ENCODE measurements around the gene CASS4.

The CASS4 gene

DNA sequence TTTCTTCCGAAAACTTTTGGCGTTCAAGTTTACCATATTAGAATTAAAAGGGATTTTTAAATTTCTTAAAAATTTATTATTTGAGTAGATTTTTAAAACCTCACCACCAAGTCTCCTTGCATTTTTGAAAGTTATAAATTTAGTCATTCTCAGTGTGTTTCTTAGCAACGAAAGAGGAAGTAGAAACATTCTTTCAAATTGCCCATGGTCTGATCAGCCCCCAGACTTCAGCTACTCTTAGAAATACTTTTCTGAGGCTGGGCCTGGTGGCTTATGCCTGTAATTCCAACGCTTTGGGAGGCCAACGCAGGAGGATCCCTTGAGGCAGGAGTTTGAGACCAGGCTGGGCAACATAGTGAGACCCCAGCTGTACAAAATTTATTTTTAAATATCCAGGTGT, 41.3 kb downstream of the CASS4 start:
- no peaks in the 10 kb centered on the region for H3K9me3 Mint-ChIP-seq
- DNase-seq (ENCODE audit: low spot score): no peak
- peaks cover 16% of the 10 kb centered on the region for H3K36me3 Mint-ChIP-seq (ENCODE audit: low read depth)
- peaks cover 17% of the 10 kb centered on the region for H3K4me1 Mint-ChIP-seq (ENCODE audit: low read depth)
- peak overlapping the region; percentile 45 for H3K27ac Mint-ChIP-seq
- H3K4me3 Mint-ChIP-seq: no peak overlapping the region
- H3K27me3 Mint-ChIP-seq (ENCODE audit: low read depth): no peaks in the 10 kb centered on the region

DNA sequence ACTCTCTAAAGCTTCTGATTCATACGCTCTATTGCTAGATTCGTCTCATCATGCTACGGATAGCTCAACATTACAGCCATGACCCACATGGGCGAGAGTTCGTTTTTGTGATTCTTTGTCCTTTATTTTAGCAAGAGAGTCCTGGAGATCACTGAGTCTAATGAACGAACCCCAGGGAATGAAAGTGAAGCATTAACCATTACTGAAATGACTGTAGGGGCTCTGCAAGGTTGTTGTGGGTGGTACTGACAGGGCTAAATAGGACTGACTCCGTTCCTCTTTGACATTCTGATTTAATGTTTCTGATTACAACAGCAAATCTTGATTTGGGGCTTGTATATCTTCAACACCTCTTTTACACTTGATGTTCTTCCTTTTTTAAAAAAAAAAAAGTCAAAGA, 42.7 kb downstream of the CASS4 start:
- DNase-seq (ENCODE audit: low spot score): no peak
- Mint-ChIP-seq H3K4me1 (ENCODE audit: low read depth) (peaks cover 20% of the 10 kb centered on the region), H3K27me3 (ENCODE audit: low read depth) (no peaks in the 10 kb centered on the region), H3K36me3 (ENCODE audit: low read depth) (peaks cover 26% of the 10 kb centered on the region), H3K9me3 (no peaks in the 10 kb centered on the region), H3K4me3 (peak overlapping the region; percentile 21), H3K27ac (peak overlapping the region; percentile 80)

DNA sequence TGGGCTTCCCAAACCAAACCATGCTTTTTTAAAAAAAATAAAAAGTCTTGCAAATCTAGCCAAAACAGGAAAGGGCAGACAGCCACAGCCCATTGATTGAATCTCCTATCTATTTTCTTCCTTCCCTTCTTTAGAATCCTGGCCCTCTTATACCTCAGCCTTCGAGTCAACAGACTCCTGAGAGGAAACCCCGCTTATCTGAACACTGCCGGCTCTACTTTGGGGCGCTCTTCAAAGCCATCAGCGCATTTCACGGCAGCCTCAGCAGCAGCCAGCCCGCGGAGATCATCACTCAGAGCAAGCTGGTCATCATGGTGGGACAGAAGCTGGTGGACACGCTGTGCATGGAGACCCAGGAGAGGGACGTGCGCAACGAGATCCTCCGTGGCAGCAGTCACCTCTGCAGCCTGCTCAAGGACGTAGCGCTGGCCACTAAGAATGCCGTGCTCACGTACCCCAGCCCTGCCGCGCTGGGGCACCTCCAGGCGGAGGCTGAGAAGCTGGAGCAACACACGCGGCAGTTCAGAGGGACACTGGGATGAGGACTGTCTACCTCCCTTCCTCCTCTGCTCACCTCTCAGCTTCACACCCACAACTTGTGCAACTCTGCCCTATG, 46.3 kb downstream of the CASS4 start:
- H3K4me1 Mint-ChIP-seq (ENCODE audit: low read depth): peaks cover 47% of the 10 kb centered on the region
- no peak for DNase-seq (ENCODE audit: low spot score)
- H3K4me3 Mint-ChIP-seq: no peak overlapping the region
- no peaks in the 10 kb centered on the region for H3K27me3 Mint-ChIP-seq (ENCODE audit: low read depth)
- H3K27ac Mint-ChIP-seq: no peak overlapping the region
- peaks cover 23% of the 10 kb centered on the region for H3K36me3 Mint-ChIP-seq (ENCODE audit: low read depth)
- H3K9me3 Mint-ChIP-seq: no peaks in the 10 kb centered on the region

- Mint-ChIP-seq H3K4me3 (peak overlapping the region; percentile 33), H3K27ac (peak overlapping the region; percentile 73), H3K36me3 (ENCODE audit: low read depth) (peaks cover 20% of the 10 kb centered on the region), H3K27me3 (ENCODE audit: low read depth) (no peaks in the 10 kb centered on the region), H3K9me3 (no peaks in the 10 kb centered on the region), H3K4me1 (ENCODE audit: low read depth) (peaks cover 47% of the 10 kb centered on the region)
- DNase-seq (ENCODE audit: low spot score): peak; percentile 14
Measured at GRCh38 chr20:56460459-56460858, 48.4 kb downstream of the CASS4 start.

- no peak overlapping the region for H3K27ac Mint-ChIP-seq
- no peaks in the 10 kb centered on the region for H3K9me3 Mint-ChIP-seq
- H3K36me3 Mint-ChIP-seq (ENCODE audit: low read depth): peaks cover 20% of the 10 kb centered on the region
- H3K4me3 Mint-ChIP-seq: no peak overlapping the region
- peaks cover 47% of the 10 kb centered on the region for H3K4me1 Mint-ChIP-seq (ENCODE audit: low read depth)
- no peak for DNase-seq (ENCODE audit: low spot score)
- no peaks in the 10 kb centered on the region for H3K27me3 Mint-ChIP-seq (ENCODE audit: low read depth)
Measured at GRCh38 chr20:56461576-56461975, 49.5 kb downstream of the CASS4 start.

GRCh38 chr20:56463428-56463827, 51.4 kb downstream of the CASS4 start:
- peak; percentile 23 for DNase-seq (ENCODE audit: low spot score)
- peaks cover 46% of the 10 kb centered on the region for H3K4me1 Mint-ChIP-seq (ENCODE audit: low read depth)
- peak overlapping the region; percentile 66 for H3K4me3 Mint-ChIP-seq
- H3K36me3 Mint-ChIP-seq (ENCODE audit: low read depth): peaks cover 13% of the 10 kb centered on the region
- no peaks in the 10 kb centered on the region for H3K9me3 Mint-ChIP-seq
- H3K27ac Mint-ChIP-seq: peak overlapping the region; percentile 88
- no peaks in the 10 kb centered on the region for H3K27me3 Mint-ChIP-seq (ENCODE audit: low read depth)

DNA sequence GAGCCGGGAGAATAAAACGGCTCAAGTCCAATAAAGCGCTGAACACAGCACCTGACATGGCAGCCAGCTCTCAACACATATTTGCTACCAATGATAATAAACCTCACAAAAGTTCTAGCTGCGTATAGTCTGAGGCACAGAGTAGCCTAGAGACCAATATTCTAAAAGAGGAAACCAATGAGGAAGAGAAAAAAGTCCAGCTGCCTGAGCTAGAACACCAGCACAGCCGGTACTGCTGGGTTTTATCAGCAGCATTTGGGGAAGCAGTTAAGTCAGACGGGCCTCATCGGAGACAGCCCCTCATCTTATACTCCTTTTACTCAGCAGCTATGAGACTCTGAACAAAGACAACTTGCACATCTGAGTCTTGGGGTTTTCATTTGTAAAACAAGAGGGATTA, 53.9 kb downstream of the CASS4 start:
- DNase-seq (ENCODE audit: low spot score): no peak
- Mint-ChIP-seq H3K4me1 (ENCODE audit: low read depth) (peaks cover 48% of the 10 kb centered on the region), H3K9me3 (no peaks in the 10 kb centered on the region), H3K36me3 (ENCODE audit: low read depth) (peaks cover 8% of the 10 kb centered on the region), H3K4me3 (no peak overlapping the region), H3K27ac (no peak overlapping the region), H3K27me3 (ENCODE audit: low read depth) (no peaks in the 10 kb centered on the region)

GRCh38 chr20:56467968-56468315, 55.9 kb downstream of the CASS4 start:
- peak overlapping the region; percentile 99 for H3K4me3 Mint-ChIP-seq
- peak overlapping the region; percentile 99 for H3K27ac Mint-ChIP-seq
- H3K4me1 Mint-ChIP-seq (ENCODE audit: low read depth): peaks cover 34% of the 10 kb centered on the region
- H3K9me3 Mint-ChIP-seq: no peaks in the 10 kb centered on the region
- H3K27me3 Mint-ChIP-seq (ENCODE audit: low read depth): no peaks in the 10 kb centered on the region
- no peak for DNase-seq (ENCODE audit: low spot score)
- H3K36me3 Mint-ChIP-seq (ENCODE audit: low read depth): peaks cover 10% of the 10 kb centered on the region

DNA sequence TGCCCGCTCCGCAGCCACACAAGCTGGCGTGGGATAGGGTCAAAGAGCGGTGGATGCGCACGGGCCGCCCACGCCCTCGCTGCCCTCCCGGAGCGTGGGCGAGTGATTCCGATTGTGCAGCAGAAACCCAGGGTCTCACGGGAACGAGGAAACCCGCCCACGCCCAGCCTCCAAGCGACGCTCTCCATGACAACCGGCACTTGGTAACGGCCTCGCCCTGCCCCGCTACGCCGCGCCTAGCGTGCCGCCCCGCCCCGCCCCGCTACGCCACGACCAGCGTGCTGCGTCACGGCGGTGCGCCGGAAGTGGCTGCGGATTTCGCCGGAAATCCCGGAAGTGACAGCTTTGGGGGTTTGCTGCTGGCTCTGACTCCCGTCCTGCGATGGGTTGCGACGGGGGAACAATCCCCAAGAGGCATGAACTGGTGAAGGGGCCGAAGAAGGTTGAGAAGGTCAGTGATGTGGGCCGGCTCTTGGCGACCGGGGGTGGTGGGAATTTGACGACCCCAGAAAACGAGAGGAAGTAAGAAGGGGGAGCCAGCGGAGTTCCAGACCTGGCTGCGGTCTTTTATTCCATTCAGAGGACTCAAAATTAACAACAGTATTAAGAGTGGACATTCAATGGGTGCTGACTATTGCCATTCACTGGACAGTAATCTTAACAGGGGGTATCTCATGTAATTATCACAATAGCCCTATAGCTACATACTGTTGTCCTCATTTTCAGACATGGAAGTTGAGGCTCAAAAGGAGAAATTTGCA, 56.4 kb downstream of the CASS4 start, which contains the start of gene RTF2:
Gene RTF2, plus strand, starts transcription at position 312 of the 761 bp plus-strand sequence. Its CDS starts 71 bp downstream, at position 383.
- peak within 1 kb of the TSS; percentile 99 for H3K4me3 Mint-ChIP-seq
- H3K27me3 Mint-ChIP-seq (ENCODE audit: low read depth): no peaks in the 10 kb centered on the region
- DNase-seq (ENCODE audit: low spot score): peak; percentile 97
- peaks cover 14% of the 10 kb centered on the region for H3K36me3 Mint-ChIP-seq (ENCODE audit: low read depth)
- H3K4me1 Mint-ChIP-seq (ENCODE audit: low read depth): peaks cover 29% of the 10 kb centered on the region
- no peaks in the 10 kb centered on the region for H3K9me3 Mint-ChIP-seq
- peak within 1 kb of the TSS; percentile 99 for H3K27ac Mint-ChIP-seq

- Mint-ChIP-seq H3K27me3 (ENCODE audit: low read depth) (no peaks in the 10 kb centered on the region), H3K4me1 (ENCODE audit: low read depth) (peaks cover 24% of the 10 kb centered on the region), H3K9me3 (no peaks in the 10 kb centered on the region), H3K36me3 (ENCODE audit: low read depth) (peaks cover 17% of the 10 kb centered on the region), H3K4me3 (peak overlapping the region; percentile 99), H3K27ac (peak overlapping the region; percentile 99)
- DNase-seq (ENCODE audit: low spot score): no peak
Measured at GRCh38 chr20:56469077-56469449, 57.0 kb downstream of the CASS4 start.

DNA sequence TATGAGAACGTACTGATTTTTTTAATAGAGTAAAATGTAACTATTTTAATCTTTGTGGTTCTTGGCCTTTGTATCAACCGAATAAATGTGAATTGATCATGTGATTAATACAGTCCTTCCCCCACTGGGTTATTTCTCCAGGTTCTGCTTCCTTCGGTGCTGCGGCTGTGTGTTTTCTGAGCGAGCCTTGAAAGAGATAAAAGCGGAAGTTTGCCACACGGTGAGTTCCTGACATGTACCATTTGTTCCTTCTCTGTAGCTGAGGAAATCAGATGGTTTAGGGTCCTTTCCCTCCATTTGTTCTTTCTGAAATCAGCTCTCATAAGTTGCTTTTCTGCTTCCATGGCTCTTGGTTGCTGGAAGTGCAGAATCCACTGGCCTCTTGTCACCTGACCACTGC, 71.9 kb downstream of the CASS4 start:
- H3K36me3 Mint-ChIP-seq (ENCODE audit: low read depth): peaks cover 73% of the 10 kb centered on the region

DNA sequence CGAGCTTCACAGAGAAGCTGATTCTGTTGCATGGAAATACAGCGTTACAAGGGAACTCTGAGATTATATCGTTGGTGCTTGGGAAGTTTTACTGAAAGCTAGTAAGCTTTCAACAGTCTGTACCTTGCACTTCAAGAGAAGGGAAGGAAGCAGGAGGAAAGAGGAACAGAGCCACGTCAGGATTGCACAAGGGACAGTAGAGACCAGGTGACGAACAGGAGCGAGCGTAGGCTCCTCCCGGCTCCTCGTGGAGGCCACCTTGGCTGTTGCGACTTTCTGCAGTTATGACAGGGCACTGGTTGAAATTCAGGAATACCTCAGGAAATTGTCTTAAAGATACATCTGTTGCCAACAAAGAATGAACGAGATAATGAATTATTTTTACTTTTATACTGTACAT, 75.2 kb downstream of the CASS4 start:
- peaks cover 13% of the 10 kb centered on the region for H3K4me1 Mint-ChIP-seq (ENCODE audit: low read depth)
- no peaks in the 10 kb centered on the region for H3K9me3 Mint-ChIP-seq
- H3K27ac Mint-ChIP-seq: no peak overlapping the region
- H3K4me3 Mint-ChIP-seq: no peak overlapping the region
- H3K36me3 Mint-ChIP-seq (ENCODE audit: low read depth): peaks cover 52% of the 10 kb centered on the region
- no peak for DNase-seq (ENCODE audit: low spot score)
- H3K27me3 Mint-ChIP-seq (ENCODE audit: low read depth): no peaks in the 10 kb centered on the region

More for the DNA sequence above, 71.9 kb downstream of the CASS4 start:
- DNase-seq (ENCODE audit: low spot score): no peak
- H3K4me1 Mint-ChIP-seq (ENCODE audit: low read depth): peaks cover 13% of the 10 kb centered on the region
- H3K4me3 Mint-ChIP-seq: peak overlapping the region; percentile 29
- H3K27ac Mint-ChIP-seq: peak overlapping the region; percentile 68
- no peaks in the 10 kb centered on the region for H3K27me3 Mint-ChIP-seq (ENCODE audit: low read depth)
- no peaks in the 10 kb centered on the region for H3K9me3 Mint-ChIP-seq

- no peak overlapping the region for H3K4me3 Mint-ChIP-seq
- H3K9me3 Mint-ChIP-seq: no peaks in the 10 kb centered on the region
- DNase-seq (ENCODE audit: low spot score): no peak
- H3K27ac Mint-ChIP-seq: no peak overlapping the region
- peaks cover 51% of the 10 kb centered on the region for H3K36me3 Mint-ChIP-seq (ENCODE audit: low read depth)
- H3K27me3 Mint-ChIP-seq (ENCODE audit: low read depth): no peaks in the 10 kb centered on the region
- peaks cover 7% of the 10 kb centered on the region for H3K4me1 Mint-ChIP-seq (ENCODE audit: low read depth)
Measured at GRCh38 chr20:56488566-56488965, 76.5 kb downstream of the CASS4 start.

DNA sequence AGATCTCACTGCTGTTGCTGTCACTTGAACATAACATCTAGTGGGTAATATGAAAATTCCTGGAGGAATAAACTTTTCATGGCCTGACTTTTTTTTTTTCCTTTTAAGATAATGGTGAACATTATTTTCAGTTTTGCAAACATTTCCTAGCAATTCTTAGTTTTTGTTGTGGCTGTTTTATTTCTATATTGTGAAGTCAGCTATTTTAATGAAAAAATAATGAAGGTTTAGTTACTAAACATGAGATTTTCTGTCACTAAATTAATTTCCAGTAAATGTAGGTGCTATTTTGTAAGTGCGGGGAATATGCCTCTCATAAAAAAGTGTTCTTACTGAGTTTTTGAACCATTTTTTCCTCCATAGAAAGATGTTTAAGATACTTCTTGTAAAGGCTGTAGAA, 89.1 kb downstream of the CASS4 start:
- H3K36me3 Mint-ChIP-seq (ENCODE audit: low read depth): peaks cover 25% of the 10 kb centered on the region
- DNase-seq (ENCODE audit: low spot score): no peak
- H3K4me1 Mint-ChIP-seq (ENCODE audit: low read depth): peaks cover 11% of the 10 kb centered on the region

More for the DNA sequence above, 89.1 kb downstream of the CASS4 start:
- H3K4me3 Mint-ChIP-seq: no peak overlapping the region
- no peaks in the 10 kb centered on the region for H3K9me3 Mint-ChIP-seq
- H3K27ac Mint-ChIP-seq: no peak overlapping the region
- H3K27me3 Mint-ChIP-seq (ENCODE audit: low read depth): no peaks in the 10 kb centered on the region
